PC-3 (cell line): ENCODE data around the gene ANK2.

Source experiments
- EZH2phosphoT487 ChIP-seq: fragments of 300-600 bp; sonication (generic); IDR thresholded peaks from 2 replicates; pipeline ENCODE4 v1.6.1; 2018; ENCODE audit warnings: mild to moderate bottlenecking, antibody characterized with exemption, low read length, borderline replicate concordance
- TF ChIP-seq, protein P1 (sequence below): fragments of 300-600 bp; sonication (generic); conservative IDR thresholded peaks from 2 replicates; pipeline ENCODE4 v1.5.1; 2017; ENCODE audit warnings: antibody characterized with exemption, low read depth, mild to moderate bottlenecking, low read length

GRCh38 chr4:113006632-113007031, 42.8 kb upstream of the ANK2 start:
- TF ChIP-seq, protein P1, sequence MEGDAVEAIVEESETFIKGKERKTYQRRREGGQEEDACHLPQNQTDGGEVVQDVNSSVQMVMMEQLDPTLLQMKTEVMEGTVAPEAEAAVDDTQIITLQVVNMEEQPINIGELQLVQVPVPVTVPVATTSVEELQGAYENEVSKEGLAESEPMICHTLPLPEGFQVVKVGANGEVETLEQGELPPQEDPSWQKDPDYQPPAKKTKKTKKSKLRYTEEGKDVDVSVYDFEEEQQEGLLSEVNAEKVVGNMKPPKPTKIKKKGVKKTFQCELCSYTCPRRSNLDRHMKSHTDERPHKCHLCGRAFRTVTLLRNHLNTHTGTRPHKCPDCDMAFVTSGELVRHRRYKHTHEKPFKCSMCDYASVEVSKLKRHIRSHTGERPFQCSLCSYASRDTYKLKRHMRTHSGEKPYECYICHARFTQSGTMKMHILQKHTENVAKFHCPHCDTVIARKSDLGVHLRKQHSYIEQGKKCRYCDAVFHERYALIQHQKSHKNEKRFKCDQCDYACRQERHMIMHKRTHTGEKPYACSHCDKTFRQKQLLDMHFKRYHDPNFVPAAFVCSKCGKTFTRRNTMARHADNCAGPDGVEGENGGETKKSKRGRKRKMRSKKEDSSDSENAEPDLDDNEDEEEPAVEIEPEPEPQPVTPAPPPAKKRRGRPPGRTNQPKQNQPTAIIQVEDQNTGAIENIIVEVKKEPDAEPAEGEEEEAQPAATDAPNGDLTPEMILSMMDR = no peak
- TF ChIP-seq EZH2phosphoT487 = no peak
